Inflammatory macrophage (primary cell): Measurements from ENCODE around the gene PANK1.
A peak's percentile ranks its signal among the peaks of the same experiment; 100 is the strongest.

Experiments
- DNase-seq, 2 donors: peaks; one replicate each; pipeline ENCODE4 v3.0.0-alpha.2; 2020 to 2022
- total RNA-seq, 18 experiments: gene quantifications; one replicate each; lab custom pipeline; 2026; ENCODE audit warnings: mixed read lengths in 6 of 18, inconsistent platforms in 2 of 18; lab: John Stamatoyannopoulos, UW

PANK1 gene
- 0.12 to 6.1 (median 2.8) reads per million in 18 experiments for total RNA-seq

- peak; percentile 66 to 74 for DNase-seq
Observed at GRCh38 chr10:89644967-89645741, at the start of gene PANK1. Gene PANK1 (minus strand): TSS chr10:89645242. CDS start chr10:89644891, 351 bp downstream.

DNA sequence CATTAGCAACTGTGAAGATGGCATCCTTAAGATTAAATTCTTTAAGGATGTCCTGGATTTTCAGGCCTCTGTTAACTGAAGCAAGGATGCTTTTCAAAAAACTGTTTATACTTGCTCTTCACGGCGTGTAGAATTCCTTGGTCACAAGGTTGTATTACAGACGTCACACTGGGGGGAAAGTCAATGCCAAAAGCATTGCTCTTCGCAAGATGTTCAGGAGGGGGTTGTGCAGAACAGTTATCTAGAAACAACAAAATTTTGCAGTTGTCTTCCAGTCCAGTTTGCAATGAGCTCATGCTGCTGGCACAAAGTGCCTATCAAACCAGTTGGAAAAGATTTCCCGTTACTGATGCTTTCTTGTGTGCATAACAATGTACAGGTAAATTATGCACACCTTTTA is 48.1 kb upstream of the PANK1 start:
- DNase-seq: no peak

GRCh38 chr10:89692416-89692815 is 47.4 kb upstream of the PANK1 start:
- DNase-seq: no peak

DNA sequence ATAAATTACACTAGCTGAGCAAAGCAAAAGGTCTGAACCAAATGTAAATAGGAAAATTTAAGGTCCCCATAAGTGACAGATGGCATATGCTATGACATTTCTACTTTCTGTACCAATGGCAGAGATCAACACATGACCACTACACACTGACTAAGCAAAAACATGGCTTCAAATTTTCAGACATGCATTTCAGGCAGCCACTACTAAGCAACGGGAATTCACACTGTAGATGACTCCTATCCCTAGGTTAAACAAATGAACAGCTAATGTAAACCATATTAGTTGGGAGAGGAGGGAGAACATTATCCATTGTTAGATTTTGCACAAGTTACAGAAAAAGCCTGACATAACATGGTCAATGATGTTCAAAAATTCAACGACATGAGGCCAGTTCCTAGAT is 45.0 kb upstream of the PANK1 start:
- no peak for DNase-seq

- no peak for DNase-seq
Observed at GRCh38 chr10:89685936-89686335, 40.9 kb upstream of the PANK1 start.

- DNase-seq: peak; percentile 73 to 76
Observed at GRCh38 chr10:89684604-89685003, 39.6 kb upstream of the PANK1 start.

DNA sequence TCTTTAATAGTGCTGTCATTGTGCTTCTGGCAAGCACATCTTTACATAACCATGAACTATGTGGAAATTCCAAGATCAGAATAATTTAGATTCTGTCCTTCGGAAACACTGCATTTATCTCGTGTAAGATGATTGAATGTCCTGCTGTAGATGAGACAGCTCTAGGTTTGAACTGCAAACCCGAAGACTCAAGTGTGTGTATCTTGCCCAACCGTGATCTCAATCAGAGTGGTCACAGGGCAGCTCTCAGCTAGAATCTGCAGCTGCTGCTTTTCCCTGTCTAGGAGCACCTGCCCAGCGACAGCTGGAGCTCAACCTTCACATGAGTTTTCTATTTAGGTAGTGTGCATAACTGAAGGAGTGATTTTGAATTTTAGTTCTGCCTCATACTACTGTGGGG is 38.8 kb upstream of the PANK1 start:
- DNase-seq: no peak

- DNase-seq: no peak
Observed at GRCh38 chr10:89679986-89680385, 34.9 kb upstream of the PANK1 start.

DNA sequence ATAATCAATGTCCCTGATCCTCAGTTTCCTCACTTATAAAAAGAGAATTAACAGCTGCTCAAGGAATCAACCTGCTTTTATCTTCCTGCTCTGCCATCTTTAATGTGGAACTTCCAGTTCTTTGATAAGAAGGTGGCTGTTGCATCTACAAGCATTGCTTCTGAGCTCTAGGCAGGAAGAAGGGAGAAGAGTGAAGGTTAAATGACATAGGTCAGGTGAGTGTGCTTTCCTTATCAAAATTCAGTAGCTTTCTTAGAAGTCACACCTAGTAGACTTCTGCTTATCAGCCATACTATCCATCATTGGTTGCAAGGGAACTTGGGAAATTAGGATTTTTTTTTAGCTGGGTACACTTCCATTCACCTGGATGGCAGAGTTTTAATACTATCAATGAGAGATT is 32.3 kb upstream of the PANK1 start:
- no peak for DNase-seq

GRCh38 chr10:89670926-89671325 is 25.9 kb upstream of the PANK1 start:
- DNase-seq: no peak

- DNase-seq: no peak
Observed at GRCh38 chr10:89669985-89670384, 24.9 kb upstream of the PANK1 start.

GRCh38 chr10:89668386-89669071 is 23.5 kb upstream of the PANK1 start:
- no peak for DNase-seq

- DNase-seq: no peak
Observed at GRCh38 chr10:89666138-89666537, 21.1 kb upstream of the PANK1 start.

DNA sequence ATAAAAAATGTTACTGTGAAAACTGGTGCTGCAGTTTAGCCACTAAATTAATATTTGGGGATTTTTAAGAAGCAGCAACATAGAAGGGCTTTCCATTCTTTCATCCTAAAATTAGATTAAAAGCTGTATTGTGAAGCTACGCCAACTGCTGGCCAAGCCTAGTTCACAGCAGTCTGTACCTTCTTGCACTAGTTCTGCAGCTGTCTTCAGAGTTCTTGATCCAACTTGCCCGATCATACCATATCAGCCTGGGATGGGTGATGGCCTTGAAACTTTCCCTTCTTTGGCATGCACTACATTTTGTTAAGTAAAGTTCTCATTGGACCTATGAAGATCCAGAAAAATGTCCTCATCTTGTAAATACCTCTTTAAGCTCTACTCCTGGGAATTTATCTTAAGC is 20.3 kb upstream of the PANK1 start:
- no peak for DNase-seq

GRCh38 chr10:89664203-89664602 is 19.2 kb upstream of the PANK1 start:
- DNase-seq: no peak

- no peak for DNase-seq
Observed at GRCh38 chr10:89663144-89663543, 18.1 kb upstream of the PANK1 start.

- DNase-seq: no peak
Observed at GRCh38 chr10:89662596-89662995, 17.6 kb upstream of the PANK1 start.

DNA sequence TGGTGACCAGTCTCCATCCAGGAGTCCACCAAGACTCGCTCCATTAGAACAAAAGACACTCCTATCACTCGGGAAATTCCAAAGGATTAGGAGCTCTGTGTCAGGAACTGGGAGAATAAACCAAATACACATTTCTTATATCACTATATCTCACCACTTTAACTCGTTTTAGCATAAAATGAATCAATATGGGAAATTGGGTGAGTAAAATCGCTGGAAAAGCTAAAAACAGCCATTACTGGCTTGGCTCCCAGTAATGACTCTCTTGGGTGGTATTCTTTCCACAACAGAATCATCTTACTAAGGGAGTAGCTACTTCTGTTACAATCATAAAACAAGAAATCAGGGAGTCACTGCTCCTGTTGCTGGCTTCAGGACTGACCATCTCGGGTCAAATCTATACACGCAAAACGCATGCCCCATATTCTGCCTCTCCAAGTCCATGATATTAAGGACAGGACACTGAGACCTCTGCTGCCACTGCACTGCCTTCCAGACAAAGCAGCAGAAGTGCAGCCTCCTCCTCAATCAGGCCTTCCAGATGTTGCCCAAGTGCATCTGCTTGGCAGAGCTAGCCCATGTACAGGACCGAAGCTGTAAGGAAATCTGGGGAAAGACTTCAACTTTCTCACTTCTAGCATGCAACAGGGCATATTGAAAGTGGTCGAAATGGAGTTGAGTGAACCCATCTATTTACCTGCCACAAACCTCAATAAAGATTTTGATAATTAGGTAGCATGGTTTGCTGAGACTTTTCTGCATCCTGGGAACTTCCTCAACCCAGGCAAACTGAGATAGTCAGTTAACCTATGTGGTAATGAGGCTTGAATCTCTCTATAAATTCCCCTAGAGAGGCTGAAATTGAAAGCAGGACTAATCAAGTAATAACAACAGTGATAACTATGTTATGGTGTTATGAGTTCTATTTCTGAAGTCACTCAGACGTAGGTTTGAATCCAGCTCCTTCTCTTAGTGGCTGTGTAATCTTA is 14.4 kb upstream of the PANK1 start:
- no peak for DNase-seq

DNA sequence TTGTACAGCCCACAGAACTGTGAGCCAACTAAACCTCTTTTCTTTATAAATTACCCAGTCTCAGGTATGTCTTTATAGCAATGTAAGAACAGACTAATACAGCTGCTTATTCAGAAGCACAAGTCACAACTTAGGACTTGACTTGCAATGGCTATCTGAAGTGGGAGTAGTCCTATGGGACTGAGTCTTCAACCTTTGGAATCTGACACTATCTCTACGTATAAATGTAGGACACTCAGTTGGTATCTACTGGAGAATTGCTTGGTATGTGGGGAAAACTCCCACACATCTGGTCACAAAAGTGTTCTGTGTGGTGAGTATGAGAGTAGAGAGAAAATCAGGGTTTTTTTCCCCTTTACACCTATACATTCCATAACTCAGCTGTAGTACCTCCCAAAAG is 12.3 kb upstream of the PANK1 start:
- no peak for DNase-seq

- DNase-seq: no peak
Observed at GRCh38 chr10:89655722-89656121, 10.7 kb upstream of the PANK1 start.

DNA sequence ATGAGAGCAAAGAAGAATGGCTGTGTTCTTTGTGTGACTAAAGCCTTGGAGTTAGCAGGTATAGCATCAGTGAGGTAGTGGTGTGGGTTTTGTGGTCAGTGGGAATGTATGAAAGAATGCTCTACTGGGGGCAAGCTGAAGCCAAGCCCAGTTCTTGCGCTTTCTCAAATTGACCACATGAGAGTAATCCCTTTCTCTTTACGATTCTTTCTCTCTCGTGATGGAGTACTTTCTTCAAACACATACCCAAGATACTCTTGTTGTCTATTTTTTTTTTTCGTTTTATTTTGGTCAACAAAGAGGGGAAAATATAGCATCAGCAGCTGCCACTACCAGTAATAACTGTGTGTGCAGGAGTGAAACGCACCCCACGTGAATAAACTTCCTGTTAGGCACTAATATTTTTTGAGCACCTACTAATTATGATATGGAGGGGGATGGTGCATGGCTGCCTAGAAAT is 8.4 kb upstream of the PANK1 start:
- DNase-seq: no peak

- no peak for DNase-seq
Observed at GRCh38 chr10:89652806-89653370, 7.8 kb upstream of the PANK1 start.
